ENCODE measurements around the gene OR2AJ1. TPM values are rescaled to one million over a fixed set of nuclear protein-coding genes. Genes with fewer than 3 reads are reported as not detected.
"Not testable (repeated sequence)": the region's sequence is repeated elsewhere in the genome, so short reads cannot be mapped to it uniquely, and the experiment has no call there.

The OR2AJ1 gene
- total RNA-seq: not detected
- long read RNA-seq: 0 reads

GRCh38 chr1:247924868-247925267 lies at the start of gene OR2AJ1:
TSS of gene OR2AJ1 (plus strand) at chr1:247924889. CDS start at chr1:247933769, 8,880 bp downstream.
- ATAC-seq (no peak), DNase-seq (no peak)
- intact Hi-C loops (cut with micrococcal nuclease): no loop called here

- no peak for DNase-seq
- ATAC-seq: no peak
- intact Hi-C loops (cut with micrococcal nuclease): no loop called here
Measured at GRCh38 chr1:247883346-247883745, 41.3 kb upstream of the OR2AJ1 start.

GRCh38 chr1:247884797-247885413 lies 39.8 kb upstream of the OR2AJ1 start:
- intact Hi-C loops (cut with micrococcal nuclease): no loop called here
- DNase-seq (no peak), ATAC-seq (no peak)

GRCh38 chr1:247895163-247895637 lies 29.5 kb upstream of the OR2AJ1 start, which contains the start of gene OR2W3:
TSS of gene OR2W3 (plus strand) at chr1:247895587. CDS start at chr1:247895587, 0 bp downstream.
- no peak for DNase-seq
- intact Hi-C loops (cut with micrococcal nuclease): no loop called here
- ATAC-seq: no peak

- ATAC-seq: no peak
- intact Hi-C loops (cut with micrococcal nuclease): no loop called here
- no peak for DNase-seq
Measured at GRCh38 chr1:247895976-247896375, 28.7 kb upstream of the OR2AJ1 start.

GRCh38 chr1:247904122-247904521 lies 20.6 kb upstream of the OR2AJ1 start:
- no peak for ATAC-seq
- intact Hi-C loops (cut with micrococcal nuclease): no loop called here
- DNase-seq: no peak

GRCh38 chr1:247905181-247905580 lies 19.5 kb upstream of the OR2AJ1 start:
- ATAC-seq: no peak
- no peak for DNase-seq
- intact Hi-C loops (cut with micrococcal nuclease): no loop called here

- intact Hi-C loops (cut with micrococcal nuclease): no loop called here
- no peak for ATAC-seq
Measured at GRCh38 chr1:247905910-247906503, 18.7 kb upstream of the OR2AJ1 start.

GRCh38 chr1:247906504-247907047 lies 18.1 kb upstream of the OR2AJ1 start:
- no peak for ATAC-seq
- intact Hi-C loops (cut with micrococcal nuclease): no loop called here

More at GRCh38 chr1:247905910-247906503, 18.7 kb upstream of the OR2AJ1 start:
- no peak for DNase-seq

GRCh38 chr1:247908766-247909165 lies 15.9 kb upstream of the OR2AJ1 start:
- intact Hi-C loops (cut with micrococcal nuclease): no loop called here
- ATAC-seq (no peak), DNase-seq (no peak)

More at GRCh38 chr1:247906504-247907047, 18.1 kb upstream of the OR2AJ1 start:
- DNase-seq: no peak

- DNase-seq (no peak), ATAC-seq (no peak)
- intact Hi-C loops (cut with micrococcal nuclease): no loop called here
Measured at GRCh38 chr1:247913786-247914185, 10.9 kb upstream of the OR2AJ1 start.

GRCh38 chr1:247914941-247915662 lies 9.6 kb upstream of the OR2AJ1 start:
- DNase-seq (no peak), ATAC-seq (no peak)
- intact Hi-C loops (cut with micrococcal nuclease): no loop called here

- intact Hi-C loops (cut with micrococcal nuclease): no loop called here
- DNase-seq: no peak
- ATAC-seq: no peak
Measured at GRCh38 chr1:247919952-247920351, 4.7 kb upstream of the OR2AJ1 start, which contains the start of gene OR2T8. TSS of gene OR2T8 (plus strand) at chr1:247920252. CDS start at chr1:247921018, 766 bp downstream.

GRCh38 chr1:247923941-247924340 lies 748 bp upstream of the OR2AJ1 start:
- DNase-seq (no peak), ATAC-seq (no peak)
- intact Hi-C loops (cut with micrococcal nuclease): no loop called here

- intact Hi-C loops (cut with micrococcal nuclease): no loop called here
- ATAC-seq: no peak
Measured at GRCh38 chr1:247933989-247934388, 9.3 kb downstream of the OR2AJ1 start.

GRCh38 chr1:247935781-247936180 lies 11.1 kb downstream of the OR2AJ1 start:
- ATAC-seq: no peak
- DNase-seq: no peak
- intact Hi-C loops (cut with micrococcal nuclease): no loop called here

More at GRCh38 chr1:247933989-247934388, 9.3 kb downstream of the OR2AJ1 start:
- no peak for DNase-seq

GRCh38 chr1:247936415-247936814 lies 11.7 kb downstream of the OR2AJ1 start:
- no peak for ATAC-seq
- DNase-seq: no peak
- intact Hi-C loops (cut with micrococcal nuclease): no loop called here

GRCh38 chr1:247936965-247937734 lies 12.5 kb downstream of the OR2AJ1 start:
- intact Hi-C loops (cut with micrococcal nuclease): not testable (repeated sequence)
- DNase-seq: peak; percentile 76
- peak; percentile 59 for ATAC-seq

GRCh38 chr1:247942624-247943023 lies 17.9 kb downstream of the OR2AJ1 start:
- intact Hi-C loops (cut with micrococcal nuclease): no loop called here
- no peak for DNase-seq
- no peak for ATAC-seq
